ENCODE measurements around the gene PRELID2.

PRELID2 gene

GRCh38 chr5:145812877-145813276 is 22.3 kb downstream of the PRELID2 start:
- no peak overlapping the region for H3K4me3 ChIP-seq (ENCODE audit: low read length)
- H2BK120ac ChIP-seq (ENCODE audit: low read depth, low read length): no peak overlapping the region
- no CpG with 5 or more reads among the region's 1 CpG for WGBS (ENCODE audit: extremely low coverage, insufficient coverage, low lambda C conversion rate)
- H2AK5ac ChIP-seq (ENCODE audit: low read length): no peak overlapping the region
- no peak overlapping the region for H3K4ac ChIP-seq (ENCODE audit: low read depth, low read length)
- no peak overlapping the region for H3K9ac ChIP-seq (ENCODE audit: low read length)
- H3K4me1 ChIP-seq (ENCODE audit: control insufficient read depth, low read depth, low read length): no peaks in the 10 kb centered on the region
- no peaks in the 10 kb centered on the region for H3K79me1 ChIP-seq (ENCODE audit: low read length)
- H3K4me2 ChIP-seq (ENCODE audit: low read length): no peak overlapping the region
- no peak overlapping the region for H3K18ac ChIP-seq (ENCODE audit: low read length)
- H4K8ac ChIP-seq (ENCODE audit: low read depth, low read length): no peak overlapping the region
- H3K23ac ChIP-seq (ENCODE audit: low read length): no peak overlapping the region
- H4K5ac ChIP-seq (ENCODE audit: low read length): no peak overlapping the region
- H2BK15ac ChIP-seq (replicated peaks; ENCODE audit: low read depth): no peak overlapping the region
- H3K56ac ChIP-seq (ENCODE audit: low read length): no peak overlapping the region
- no peak for DNase-seq
- no peaks in the 10 kb centered on the region for H3K36me3 ChIP-seq (ENCODE audit: control insufficient read depth, insufficient read depth, low read length)
- no peaks in the 10 kb centered on the region for H3K27me3 ChIP-seq (ENCODE audit: insufficient read depth, low read length, poor library complexity)
- H2BK5ac ChIP-seq (ENCODE audit: low read length): no peak overlapping the region
- H3K27ac ChIP-seq (ENCODE audit: low read depth, low read length): no peak overlapping the region
- no peaks in the 10 kb centered on the region for H3K79me2 ChIP-seq (ENCODE audit: control insufficient read depth, insufficient read depth, low read length)

- Histone ChIP-seq H3K36me3 (ENCODE audit: control insufficient read depth, insufficient read depth, low read length) (no peaks in the 10 kb centered on the region), H3K79me1 (ENCODE audit: low read length) (no peaks in the 10 kb centered on the region), H3K9ac (ENCODE audit: low read length) (no peak overlapping the region), H3K79me2 (ENCODE audit: control insufficient read depth, insufficient read depth, low read length) (no peaks in the 10 kb centered on the region), H3K27ac (ENCODE audit: low read depth, low read length) (no peak overlapping the region), H3K4me1 (ENCODE audit: control insufficient read depth, low read depth, low read length) (no peaks in the 10 kb centered on the region), H4K5ac (ENCODE audit: low read length) (no peak overlapping the region), H2BK5ac (ENCODE audit: low read length) (no peak overlapping the region), H3K23ac (ENCODE audit: low read length) (no peak overlapping the region), H2AK5ac (ENCODE audit: low read length) (no peak overlapping the region), H3K56ac (ENCODE audit: low read length) (no peak overlapping the region), H4K8ac (ENCODE audit: low read depth, low read length) (no peak overlapping the region), H3K18ac (ENCODE audit: low read length) (no peak overlapping the region), H2BK15ac (replicated peaks; ENCODE audit: low read depth) (no peak overlapping the region), H3K4ac (ENCODE audit: low read depth, low read length) (no peak overlapping the region), H3K27me3 (ENCODE audit: insufficient read depth, low read length, poor library complexity) (no peaks in the 10 kb centered on the region), H3K4me2 (ENCODE audit: low read length) (no peak overlapping the region), H3K4me3 (ENCODE audit: low read length) (no peak overlapping the region), H2BK120ac (ENCODE audit: low read depth, low read length) (no peak overlapping the region)
- WGBS (ENCODE audit: extremely low coverage, insufficient coverage, low lambda C conversion rate): no CpG with 5 or more reads among the region's 3 CpGs
- DNase-seq: peak; percentile 74
Observed at GRCh38 chr5:145811834-145812625, 23.1 kb downstream of the PRELID2 start.

DNA sequence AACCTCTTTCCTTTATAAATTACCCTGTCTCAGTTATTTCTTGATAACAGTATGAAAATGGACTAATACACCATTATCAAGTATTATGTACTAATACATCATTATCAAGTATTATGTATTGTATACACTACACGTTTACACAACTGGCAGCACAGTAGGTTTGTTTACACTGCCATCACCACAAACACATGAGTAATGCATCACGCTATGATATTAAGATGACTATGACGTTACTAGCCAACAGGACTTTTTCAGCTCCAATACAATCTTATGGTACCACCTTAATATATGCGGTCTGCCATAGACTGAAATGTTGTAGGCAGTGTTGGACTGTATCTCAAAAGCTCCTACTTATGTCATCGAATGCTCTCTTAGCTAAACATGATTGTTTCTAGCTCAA is 28.2 kb downstream of the PRELID2 start:
- no peaks in the 10 kb centered on the region for H3K36me3 ChIP-seq (ENCODE audit: control insufficient read depth, insufficient read depth, low read length)
- H4K5ac ChIP-seq (ENCODE audit: low read length): no peak overlapping the region
- H3K4ac ChIP-seq (ENCODE audit: low read depth, low read length): no peak overlapping the region
- H4K8ac ChIP-seq (ENCODE audit: low read depth, low read length): no peak overlapping the region
- no peak overlapping the region for H3K4me2 ChIP-seq (ENCODE audit: low read length)
- H2BK15ac ChIP-seq (replicated peaks; ENCODE audit: low read depth): no peak overlapping the region
- H3K18ac ChIP-seq (ENCODE audit: low read length): no peak overlapping the region
- H3K23ac ChIP-seq (ENCODE audit: low read length): no peak overlapping the region
- no peak for DNase-seq
- no peaks in the 10 kb centered on the region for H3K27me3 ChIP-seq (ENCODE audit: insufficient read depth, low read length, poor library complexity)
- no peak overlapping the region for H2BK120ac ChIP-seq (ENCODE audit: low read depth, low read length)
- H3K9ac ChIP-seq (ENCODE audit: low read length): no peak overlapping the region
- no peaks in the 10 kb centered on the region for H3K4me1 ChIP-seq (ENCODE audit: control insufficient read depth, low read depth, low read length)
- H3K79me2 ChIP-seq (ENCODE audit: control insufficient read depth, insufficient read depth, low read length): no peaks in the 10 kb centered on the region
- no CpG with 5 or more reads among the region's 5 CpGs for WGBS (ENCODE audit: extremely low coverage, insufficient coverage, low lambda C conversion rate)
- H3K4me3 ChIP-seq (ENCODE audit: low read length): no peak overlapping the region
- no peak overlapping the region for H3K27ac ChIP-seq (ENCODE audit: low read depth, low read length)
- no peak overlapping the region for H2BK5ac ChIP-seq (ENCODE audit: low read length)
- no peak overlapping the region for H2AK5ac ChIP-seq (ENCODE audit: low read length)
- H3K79me1 ChIP-seq (ENCODE audit: low read length): no peaks in the 10 kb centered on the region
- no peak overlapping the region for H3K56ac ChIP-seq (ENCODE audit: low read length)

- Histone ChIP-seq H3K9ac (ENCODE audit: low read length) (no peak overlapping the region), H3K79me2 (ENCODE audit: control insufficient read depth, insufficient read depth, low read length) (no peaks in the 10 kb centered on the region), H3K27ac (ENCODE audit: low read depth, low read length) (no peak overlapping the region), H2AK5ac (ENCODE audit: low read length) (no peak overlapping the region), H3K27me3 (ENCODE audit: insufficient read depth, low read length, poor library complexity) (no peaks in the 10 kb centered on the region), H3K4ac (ENCODE audit: low read depth, low read length) (no peak overlapping the region), H3K4me2 (ENCODE audit: low read length) (no peak overlapping the region), H4K5ac (ENCODE audit: low read length) (no peak overlapping the region), H3K79me1 (ENCODE audit: low read length) (no peaks in the 10 kb centered on the region), H3K18ac (ENCODE audit: low read length) (no peak overlapping the region), H2BK15ac (replicated peaks; ENCODE audit: low read depth) (no peak overlapping the region), H2BK5ac (ENCODE audit: low read length) (no peak overlapping the region), H3K4me1 (ENCODE audit: control insufficient read depth, low read depth, low read length) (no peaks in the 10 kb centered on the region), H4K8ac (ENCODE audit: low read depth, low read length) (no peak overlapping the region), H3K4me3 (ENCODE audit: low read length) (no peak overlapping the region), H2BK120ac (ENCODE audit: low read depth, low read length) (no peak overlapping the region), H3K23ac (ENCODE audit: low read length) (no peak overlapping the region), H3K56ac (ENCODE audit: low read length) (no peak overlapping the region), H3K36me3 (ENCODE audit: control insufficient read depth, insufficient read depth, low read length) (no peaks in the 10 kb centered on the region)
- WGBS (ENCODE audit: extremely low coverage, insufficient coverage, low lambda C conversion rate): 100% methylated on average over 1 of the region's 4 CpGs
- no peak for DNase-seq
Observed at GRCh38 chr5:145805819-145806218, 29.3 kb downstream of the PRELID2 start.

DNA sequence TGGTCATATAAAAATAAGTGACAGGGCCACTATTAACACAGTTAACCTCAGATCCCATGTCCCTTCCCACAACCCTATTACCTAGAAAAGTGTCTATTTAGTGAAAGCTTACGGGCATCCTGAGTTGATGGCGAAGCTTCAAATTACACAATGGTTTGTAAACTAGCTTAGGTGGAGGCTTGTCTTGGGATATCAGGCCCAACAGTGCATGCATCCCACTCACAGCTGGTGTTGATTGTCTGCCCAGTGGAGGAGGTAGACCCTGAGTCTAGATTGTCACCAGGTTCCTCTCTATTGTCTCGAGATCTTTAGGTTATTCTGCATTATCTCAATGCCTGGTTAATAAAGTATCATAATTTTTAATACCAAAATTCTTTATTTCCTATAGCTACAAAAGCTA is 30.4 kb downstream of the PRELID2 start:
- Histone ChIP-seq H2BK120ac (ENCODE audit: low read depth, low read length) (no peak overlapping the region), H3K56ac (ENCODE audit: low read length) (no peak overlapping the region), H3K9ac (ENCODE audit: low read length) (no peak overlapping the region), H3K79me1 (ENCODE audit: low read length) (no peaks in the 10 kb centered on the region), H4K5ac (ENCODE audit: low read length) (no peak overlapping the region), H3K4me3 (ENCODE audit: low read length) (no peak overlapping the region), H3K4me2 (ENCODE audit: low read length) (no peak overlapping the region), H3K4me1 (ENCODE audit: control insufficient read depth, low read depth, low read length) (no peaks in the 10 kb centered on the region), H4K8ac (ENCODE audit: low read depth, low read length) (no peak overlapping the region), H3K79me2 (ENCODE audit: control insufficient read depth, insufficient read depth, low read length) (no peaks in the 10 kb centered on the region), H3K27ac (ENCODE audit: low read depth, low read length) (no peak overlapping the region), H3K18ac (ENCODE audit: low read length) (no peak overlapping the region), H3K36me3 (ENCODE audit: control insufficient read depth, insufficient read depth, low read length) (no peaks in the 10 kb centered on the region), H2BK5ac (ENCODE audit: low read length) (no peak overlapping the region), H3K4ac (ENCODE audit: low read depth, low read length) (no peak overlapping the region), H3K27me3 (ENCODE audit: insufficient read depth, low read length, poor library complexity) (no peaks in the 10 kb centered on the region), H2BK15ac (replicated peaks; ENCODE audit: low read depth) (no peak overlapping the region), H3K23ac (ENCODE audit: low read length) (no peak overlapping the region), H2AK5ac (ENCODE audit: low read length) (no peak overlapping the region)
- DNase-seq: peak; percentile 65
- WGBS (ENCODE audit: extremely low coverage, insufficient coverage, low lambda C conversion rate): no CpG with 5 or more reads among the region's 3 CpGs
